GM12872 (cell line): ENCODE measurements around the gene SELENON.

Source experiments
- CTCF ChIP-seq: IDR thresholded peaks from 3 replicates; pipeline ENCODE4 v1.5.1; 2011; ENCODE audit warnings: low read depth, mild to moderate bottlenecking, low read length, moderate library complexity; ENCODE audit not compliant: insufficient read depth

Gene SELENON

GRCh38 chr1:25780318-25781129 lies 19.5 kb upstream of the SELENON start:
- TF ChIP-seq CTCF = no peak

GRCh38 chr1:25781130-25781433 lies 18.9 kb upstream of the SELENON start:
- no peak for TF ChIP-seq CTCF

GRCh38 chr1:25782608-25783201 lies 17.3 kb upstream of the SELENON start:
- TF ChIP-seq CTCF = no peak

- TF ChIP-seq CTCF = no peak
Measured at GRCh38 chr1:25784575-25785051, 15.4 kb upstream of the SELENON start.

- TF ChIP-seq CTCF = no peak
Measured at GRCh38 chr1:25785333-25786067, 14.5 kb upstream of the SELENON start.

GRCh38 chr1:25786887-25787759 lies 12.9 kb upstream of the SELENON start:
- TF ChIP-seq CTCF = no peak
